Astrocyte of the spinal cord (primary cell): ENCODE data around the gene ADAMTSL1.

Experiments
- DNase-seq: peaks from one replicate; pipeline ENCODE4 v3.0.0; 2011; ENCODE audit warnings: low read depth, low spot score
- H3K4me3 ChIP-seq: 2 replicates; pipeline ENCODE4 v1.5.1; 2011; ENCODE audit warnings: low read depth, mild to moderate bottlenecking, low read length, moderate library complexity
- in situ Hi-C: cut with HindIII; loops from 2 replicates; pipeline ENCODE4 v1.10.0; 2017; ENCODE audit warnings: low sequenced_read_pairs
- TF ChIP-seq, protein P1 (sequence below): IDR thresholded peaks from 2 replicates; pipeline ENCODE4 v1.5.1; 2012; ENCODE audit warnings: low read depth, mild to moderate bottlenecking, low read length, inconsistent platforms

The ADAMTSL1 gene

GRCh38 chr9:18665947-18666346 is 192.0 kb downstream of the ADAMTSL1 start:
- in situ Hi-C loops: no loop called here

DNA sequence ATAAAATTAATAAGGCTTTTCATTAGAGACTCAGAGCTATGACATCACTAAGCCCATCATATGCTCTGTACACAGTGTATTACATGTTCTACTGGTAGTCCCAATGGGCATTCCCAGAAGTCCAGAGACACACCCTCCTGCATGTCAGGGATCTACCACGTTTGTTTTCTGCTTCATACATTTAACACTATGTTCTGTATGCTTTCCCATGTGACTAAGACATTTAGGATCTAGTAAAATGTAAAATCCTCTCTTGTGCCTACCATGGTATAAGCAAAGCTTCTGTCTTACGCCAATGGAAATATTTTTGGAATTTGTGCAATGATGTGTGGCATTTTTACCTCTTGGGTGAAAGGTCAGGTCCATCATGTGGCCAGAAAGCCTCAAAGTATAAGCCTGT is 192.4 kb downstream of the ADAMTSL1 start:
- in situ Hi-C loops: no loop called here
- H3K4me3 ChIP-seq: no peak overlapping the region
- DNase-seq: peak; percentile 41
- TF ChIP-seq, protein P1, sequence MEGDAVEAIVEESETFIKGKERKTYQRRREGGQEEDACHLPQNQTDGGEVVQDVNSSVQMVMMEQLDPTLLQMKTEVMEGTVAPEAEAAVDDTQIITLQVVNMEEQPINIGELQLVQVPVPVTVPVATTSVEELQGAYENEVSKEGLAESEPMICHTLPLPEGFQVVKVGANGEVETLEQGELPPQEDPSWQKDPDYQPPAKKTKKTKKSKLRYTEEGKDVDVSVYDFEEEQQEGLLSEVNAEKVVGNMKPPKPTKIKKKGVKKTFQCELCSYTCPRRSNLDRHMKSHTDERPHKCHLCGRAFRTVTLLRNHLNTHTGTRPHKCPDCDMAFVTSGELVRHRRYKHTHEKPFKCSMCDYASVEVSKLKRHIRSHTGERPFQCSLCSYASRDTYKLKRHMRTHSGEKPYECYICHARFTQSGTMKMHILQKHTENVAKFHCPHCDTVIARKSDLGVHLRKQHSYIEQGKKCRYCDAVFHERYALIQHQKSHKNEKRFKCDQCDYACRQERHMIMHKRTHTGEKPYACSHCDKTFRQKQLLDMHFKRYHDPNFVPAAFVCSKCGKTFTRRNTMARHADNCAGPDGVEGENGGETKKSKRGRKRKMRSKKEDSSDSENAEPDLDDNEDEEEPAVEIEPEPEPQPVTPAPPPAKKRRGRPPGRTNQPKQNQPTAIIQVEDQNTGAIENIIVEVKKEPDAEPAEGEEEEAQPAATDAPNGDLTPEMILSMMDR: no peak

More at GRCh38 chr9:18665947-18666346, 192.0 kb downstream of the ADAMTSL1 start:
- TF ChIP-seq, protein P1: no peak
- peak; percentile 27 for DNase-seq
- no peak overlapping the region for H3K4me3 ChIP-seq

GRCh38 chr9:18666986-18667772 is 193.2 kb downstream of the ADAMTSL1 start:
- no peak overlapping the region for H3K4me3 ChIP-seq
- peak; percentile 23 for DNase-seq
- TF ChIP-seq, protein P1: no peak
- in situ Hi-C loops: no loop called here

DNA sequence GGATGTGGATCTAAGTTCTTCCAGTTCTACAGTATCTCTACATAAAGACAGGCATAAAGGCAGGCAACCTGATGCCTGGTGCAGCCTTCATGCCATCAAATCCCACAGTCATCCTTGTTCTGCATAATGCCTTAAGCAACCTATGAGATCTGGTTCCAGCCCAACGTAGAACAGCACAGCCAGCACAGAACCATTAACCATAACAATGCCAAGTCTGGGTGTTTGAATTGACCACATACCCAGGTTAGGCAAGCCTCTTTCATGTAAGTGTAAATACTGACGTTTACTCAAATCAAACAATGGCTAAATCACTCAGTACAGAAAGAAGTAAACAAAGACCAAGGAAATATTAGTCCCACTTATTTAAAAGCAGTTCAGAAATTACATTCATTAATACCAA is 195.0 kb downstream of the ADAMTSL1 start:
- DNase-seq: no peak
- TF ChIP-seq, protein P1: no peak
- H3K4me3 ChIP-seq: no peak overlapping the region
- in situ Hi-C loops: no loop called here

GRCh38 chr9:18672706-18673105 is 198.8 kb downstream of the ADAMTSL1 start:
- H3K4me3 ChIP-seq: no peak overlapping the region
- no peak for DNase-seq
- in situ Hi-C loops: no loop called here
- TF ChIP-seq, protein P1: no peak

DNA sequence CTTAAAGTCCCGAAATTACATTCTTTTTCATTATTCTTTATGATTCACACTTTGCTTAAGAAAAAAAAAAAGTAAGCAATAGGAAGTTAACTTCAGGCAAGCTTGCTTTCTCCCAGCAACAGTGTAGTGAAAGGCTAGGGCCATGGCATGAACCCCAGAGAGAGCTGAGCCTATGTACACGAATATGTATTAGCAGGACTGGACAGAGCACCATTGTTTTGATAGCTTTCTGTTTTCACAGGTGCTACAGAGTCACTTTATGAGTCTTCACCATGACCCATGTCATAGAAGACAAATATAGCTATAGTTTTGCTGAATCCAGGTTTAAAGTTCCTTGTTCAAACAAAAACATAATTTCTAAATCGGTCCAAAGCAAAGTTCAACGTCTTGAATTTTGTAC is 199.2 kb downstream of the ADAMTSL1 start:
- TF ChIP-seq, protein P1: no peak
- H3K4me3 ChIP-seq: no peak overlapping the region
- DNase-seq: peak; percentile 49
- in situ Hi-C loops: no loop called here
